Thyroid gland (tissue), 4 donors: ENCODE data around the gene SLC9B2.

Experiments
- CTCF ChIP-seq, 6 experiments: fragments of 200-600 bp in 3 of 6; fragments of 450-650 bp in 3 of 6; sonication (generic) in 3 of 6; IDR thresholded peaks; one replicate each; pipeline ENCODE4 v1.5.1; 2016 to 2019; ENCODE audit warnings: antibody characterized with exemption in 6 of 6, mild to moderate bottlenecking in 2 of 6, inconsistent platforms in 1 of 6, moderate library complexity in 1 of 6
- POLR2A ChIP-seq, 2 donors: fragments of 450-650 bp; IDR thresholded peaks; one replicate each; pipeline ENCODE4 v1.6.1; 2017; ENCODE audit warnings: antibody characterized with exemption in 2 of 2, mild to moderate bottlenecking in 2 of 2, moderate library complexity in 1 of 2

DNA sequence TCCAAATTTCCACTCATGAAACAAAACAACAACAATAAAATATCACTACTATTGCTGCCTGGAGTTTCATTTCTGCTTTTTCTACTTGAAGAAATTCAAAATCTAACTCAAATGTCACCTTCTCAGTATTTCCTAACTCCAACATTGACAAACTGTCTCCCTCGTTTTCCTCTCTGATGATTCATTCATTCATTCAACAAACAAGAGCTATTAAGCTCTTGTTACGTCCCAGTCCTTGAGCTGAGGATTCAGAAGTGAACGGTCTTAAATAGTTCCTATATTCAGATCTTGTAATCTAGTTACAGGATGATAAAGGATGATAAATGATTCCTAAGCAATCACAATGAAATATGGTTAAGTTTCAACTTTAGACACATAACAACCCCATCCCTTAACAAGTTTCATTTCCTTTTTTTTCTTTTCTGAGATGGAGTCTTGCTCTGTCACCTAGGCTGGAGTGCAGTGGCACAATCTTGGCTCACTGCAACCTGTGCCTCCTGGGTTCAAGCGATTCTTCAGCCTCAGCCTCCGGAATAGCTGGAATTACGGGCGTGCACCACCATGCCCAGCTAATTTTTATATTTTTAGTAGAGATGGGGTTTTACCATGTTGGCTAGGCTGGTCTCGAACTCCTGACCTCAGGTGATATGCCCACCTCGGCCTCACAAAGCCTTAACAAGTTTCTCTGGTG, 1.7 kb downstream of the SLC9B2 start:
- TF ChIP-seq POLR2A (IDR thresholded peaks at IDR 0.05) (no peak), CTCF (IDR thresholded peaks at IDR 0.05) (no peak)
